SK-N-SH (cell line): ENCODE results near the gene SERTAD4.

Experiments used
- CHD2 ChIP-seq: fragments of 150-350 bp; IDR thresholded peaks from 2 replicates; pipeline ENCODE4 v1.6.1; 2018; ENCODE audit warnings: low read length; ENCODE audit not compliant: partially characterized antibody
- EP300 ChIP-seq, 2 experiments: IDR thresholded peaks; 2 replicates each; pipeline versions ENCODE4 v1.4.0 to v1.6.1; 2012; ENCODE audit warnings: borderline replicate concordance in 1 of 2, low read depth in 1 of 2, low read length in 1 of 2
- EZH2phosphoT487 ChIP-seq: fragments of 200-600 bp; sonication (generic); IDR thresholded peaks from 2 replicates; pipeline ENCODE4 v1.6.1; 2017; ENCODE audit warnings: low read depth, mixed run types, mild to moderate bottlenecking, antibody characterized with exemption, moderate library complexity, borderline replicate concordance
- GABPA ChIP-seq: IDR thresholded peaks from 2 replicates; pipeline ENCODE4 v1.4.0; 2012; ENCODE audit warnings: low read depth, mild to moderate bottlenecking
- MAX ChIP-seq: IDR thresholded peaks from 2 replicates; pipeline ENCODE4 v1.4.0; 2012; ENCODE audit warnings: low read depth
- MEF2A ChIP-seq: IDR thresholded peaks from 2 replicates; pipeline ENCODE4 v1.4.0; 2012; ENCODE audit warnings: low read depth, borderline replicate concordance
- MXI1 ChIP-seq: IDR thresholded peaks from 2 replicates; pipeline ENCODE4 v1.6.1; 2012; ENCODE audit warnings: mild to moderate bottlenecking, low read depth, low read length, improper control_type of control experiment
- POLR2AphosphoS5 ChIP-seq: IDR thresholded peaks from 2 replicates; pipeline ENCODE4 v1.6.1; 2012; ENCODE audit warnings: low read depth, low read length
- SMC3 ChIP-seq: IDR thresholded peaks from 2 replicates; pipeline ENCODE4 v1.6.1; 2012; ENCODE audit warnings: low read depth, low read length, improper control_type of control experiment
- YY1 ChIP-seq: IDR thresholded peaks from 2 replicates; pipeline ENCODE4 v1.4.0; 2012; ENCODE audit warnings: low read depth, mild to moderate bottlenecking
- ZBTB33 ChIP-seq: IDR thresholded peaks from 2 replicates; pipeline ENCODE4 v1.4.0; 2012; ENCODE audit warnings: low read depth, borderline replicate concordance
- TF ChIP-seq, protein P1 (sequence below): fragments of 200-600 bp; sonication (generic); IDR thresholded peaks from 2 replicates; pipeline ENCODE4 v1.6.1; 2017; ENCODE audit warnings: antibody characterized with exemption, mild to moderate bottlenecking, moderate library complexity
- TF ChIP-seq, protein P2 (sequence below): IDR thresholded peaks from 2 replicates; pipeline ENCODE4 v1.6.1; 2012; ENCODE audit warnings: mild to moderate bottlenecking, low read depth, low read length, moderate library complexity

- TF ChIP-seq POLR2AphosphoS5 (no peak), YY1 (no peak), EP300 (IDR thresholded peaks at IDR 0.05; ENCODE audit: borderline replicate concordance in 1 of 2, low read depth in 1 of 2, low read length in 1 of 2) (no peak), CHD2 (no peak), MAX (no peak; the same call in 1 of the 2 replicates), EZH2phosphoT487 (no peak), MEF2A (no peak), GABPA (no peak), SMC3 (no peak), MXI1 (no peak), ZBTB33 (no peak)
- TF ChIP-seq, protein P1, sequence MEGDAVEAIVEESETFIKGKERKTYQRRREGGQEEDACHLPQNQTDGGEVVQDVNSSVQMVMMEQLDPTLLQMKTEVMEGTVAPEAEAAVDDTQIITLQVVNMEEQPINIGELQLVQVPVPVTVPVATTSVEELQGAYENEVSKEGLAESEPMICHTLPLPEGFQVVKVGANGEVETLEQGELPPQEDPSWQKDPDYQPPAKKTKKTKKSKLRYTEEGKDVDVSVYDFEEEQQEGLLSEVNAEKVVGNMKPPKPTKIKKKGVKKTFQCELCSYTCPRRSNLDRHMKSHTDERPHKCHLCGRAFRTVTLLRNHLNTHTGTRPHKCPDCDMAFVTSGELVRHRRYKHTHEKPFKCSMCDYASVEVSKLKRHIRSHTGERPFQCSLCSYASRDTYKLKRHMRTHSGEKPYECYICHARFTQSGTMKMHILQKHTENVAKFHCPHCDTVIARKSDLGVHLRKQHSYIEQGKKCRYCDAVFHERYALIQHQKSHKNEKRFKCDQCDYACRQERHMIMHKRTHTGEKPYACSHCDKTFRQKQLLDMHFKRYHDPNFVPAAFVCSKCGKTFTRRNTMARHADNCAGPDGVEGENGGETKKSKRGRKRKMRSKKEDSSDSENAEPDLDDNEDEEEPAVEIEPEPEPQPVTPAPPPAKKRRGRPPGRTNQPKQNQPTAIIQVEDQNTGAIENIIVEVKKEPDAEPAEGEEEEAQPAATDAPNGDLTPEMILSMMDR, result no peak
- TF ChIP-seq, protein P2, sequence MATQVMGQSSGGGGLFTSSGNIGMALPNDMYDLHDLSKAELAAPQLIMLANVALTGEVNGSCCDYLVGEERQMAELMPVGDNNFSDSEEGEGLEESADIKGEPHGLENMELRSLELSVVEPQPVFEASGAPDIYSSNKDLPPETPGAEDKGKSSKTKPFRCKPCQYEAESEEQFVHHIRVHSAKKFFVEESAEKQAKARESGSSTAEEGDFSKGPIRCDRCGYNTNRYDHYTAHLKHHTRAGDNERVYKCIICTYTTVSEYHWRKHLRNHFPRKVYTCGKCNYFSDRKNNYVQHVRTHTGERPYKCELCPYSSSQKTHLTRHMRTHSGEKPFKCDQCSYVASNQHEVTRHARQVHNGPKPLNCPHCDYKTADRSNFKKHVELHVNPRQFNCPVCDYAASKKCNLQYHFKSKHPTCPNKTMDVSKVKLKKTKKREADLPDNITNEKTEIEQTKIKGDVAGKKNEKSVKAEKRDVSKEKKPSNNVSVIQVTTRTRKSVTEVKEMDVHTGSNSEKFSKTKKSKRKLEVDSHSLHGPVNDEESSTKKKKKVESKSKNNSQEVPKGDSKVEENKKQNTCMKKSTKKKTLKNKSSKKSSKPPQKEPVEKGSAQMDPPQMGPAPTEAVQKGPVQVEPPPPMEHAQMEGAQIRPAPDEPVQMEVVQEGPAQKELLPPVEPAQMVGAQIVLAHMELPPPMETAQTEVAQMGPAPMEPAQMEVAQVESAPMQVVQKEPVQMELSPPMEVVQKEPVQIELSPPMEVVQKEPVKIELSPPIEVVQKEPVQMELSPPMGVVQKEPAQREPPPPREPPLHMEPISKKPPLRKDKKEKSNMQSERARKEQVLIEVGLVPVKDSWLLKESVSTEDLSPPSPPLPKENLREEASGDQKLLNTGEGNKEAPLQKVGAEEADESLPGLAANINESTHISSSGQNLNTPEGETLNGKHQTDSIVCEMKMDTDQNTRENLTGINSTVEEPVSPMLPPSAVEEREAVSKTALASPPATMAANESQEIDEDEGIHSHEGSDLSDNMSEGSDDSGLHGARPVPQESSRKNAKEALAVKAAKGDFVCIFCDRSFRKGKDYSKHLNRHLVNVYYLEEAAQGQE, result no peak
Measured at GRCh38 chr1:210232511-210233215, at the start of gene SERTAD4.
